GM19240 (cell line): Measurements from ENCODE around the gene NLGN1.

Experiments used
- DNase-seq: peaks from one replicate; pipeline ENCODE4 v3.0.0; 2011; ENCODE audit warnings: low spot score; ENCODE audit not compliant: insufficient read length

NLGN1 gene

GRCh38 chr3:173826901-173827609 is 429.5 kb downstream of the NLGN1 start:
- DNase-seq: no peak

GRCh38 chr3:173838644-173839043 is 441.1 kb downstream of the NLGN1 start:
- DNase-seq: no peak

- DNase-seq: no peak
These were observed 442.3 kb downstream of the NLGN1 start for GRCh38 chr3:173839859-173840258.

GRCh38 chr3:173841334-173841733 is 443.8 kb downstream of the NLGN1 start:
- DNase-seq: no peak

GRCh38 chr3:173843060-173843459 is 445.5 kb downstream of the NLGN1 start:
- no peak for DNase-seq

- no peak for DNase-seq
These were observed 449.0 kb downstream of the NLGN1 start for GRCh38 chr3:173846584-173846983.

GRCh38 chr3:173849489-173849888 is 451.9 kb downstream of the NLGN1 start:
- no peak for DNase-seq

- DNase-seq: no peak
These were observed 459.6 kb downstream of the NLGN1 start for GRCh38 chr3:173857154-173857553.

- no peak for DNase-seq
These were observed 465.2 kb downstream of the NLGN1 start for GRCh38 chr3:173862701-173863100.

- DNase-seq: no peak
These were observed 466.0 kb downstream of the NLGN1 start for GRCh38 chr3:173863551-173863950.

- DNase-seq: no peak
These were observed 468.5 kb downstream of the NLGN1 start for GRCh38 chr3:173865900-173866498.

- DNase-seq: no peak
These were observed 472.2 kb downstream of the NLGN1 start for GRCh38 chr3:173869766-173870165.

GRCh38 chr3:173870976-173871375 is 473.4 kb downstream of the NLGN1 start:
- no peak for DNase-seq

GRCh38 chr3:173875790-173876189 is 478.2 kb downstream of the NLGN1 start:
- no peak for DNase-seq

- no peak for DNase-seq
These were observed 478.9 kb downstream of the NLGN1 start for GRCh38 chr3:173876476-173876875.

- DNase-seq: no peak
These were observed 490.3 kb downstream of the NLGN1 start for GRCh38 chr3:173887888-173888287.

- DNase-seq: no peak
These were observed 492.1 kb downstream of the NLGN1 start for GRCh38 chr3:173889596-173889995.

- no peak for DNase-seq
These were observed 492.5 kb downstream of the NLGN1 start for GRCh38 chr3:173890091-173890490.

GRCh38 chr3:173891272-173892100 is 493.9 kb downstream of the NLGN1 start:
- no peak for DNase-seq

GRCh38 chr3:173892547-173892946 is 495.0 kb downstream of the NLGN1 start:
- DNase-seq: no peak

GRCh38 chr3:173893066-173893465 is 495.5 kb downstream of the NLGN1 start:
- DNase-seq: no peak

- DNase-seq: no peak
These were observed 496.3 kb downstream of the NLGN1 start for GRCh38 chr3:173893835-173894234.
